Kidney epithelial cell (primary cell): Measurements from ENCODE around the gene STUB1. TPM values are rescaled to one million over a fixed set of nuclear protein-coding genes. Genes with fewer than 3 reads are reported as not detected.

Source experiments
- DNase-seq: peaks from one replicate; pipeline ENCODE4 v3.0.0-alpha.2; 2010; ENCODE audit warnings: low read depth
- H3K27me3 ChIP-seq: 2 replicates; pipeline ENCODE4 v1.6.0; 2011; ENCODE audit warnings: low read length; ENCODE audit not compliant: control insufficient read depth, insufficient read depth
- H3K36me3 ChIP-seq: 2 replicates; pipeline ENCODE4 v1.5.1; 2011; ENCODE audit warnings: low read length; ENCODE audit not compliant: control insufficient read depth, insufficient read depth
- H3K4me3 ChIP-seq: 2 replicates; pipeline ENCODE4 v1.5.1; 2011; ENCODE audit warnings: low read depth, mild to moderate bottlenecking, control low read depth, low read length
- CTCF ChIP-seq: IDR thresholded peaks from 2 replicates; pipeline ENCODE4 v1.5.1; 2011; ENCODE audit warnings: mild to moderate bottlenecking, moderate library complexity, low read length, control low read depth, inconsistent platforms; ENCODE audit not compliant: insufficient read depth, poor library complexity, severe bottlenecking
- total RNA-seq: library from RNA; depleted of rRNA; stranded (reverse); fragments of >200 nt; gene quantifications from 2 replicates; pipeline ENCODE4 v1.2.3, GENCODE V29; 2015

The STUB1 gene
- total RNA-seq, 1 donor from 2014 or later = 133 TPM

GRCh38 chr16:667113-667779, 13.0 kb upstream of the STUB1 start:
- Histone ChIP-seq H3K4me3 (no peak overlapping the region), H3K27me3 (no peaks in the 10 kb centered on the region), H3K36me3 (no peaks in the 10 kb centered on the region)
- DNase-seq = no peak
- no peak for TF ChIP-seq CTCF

GRCh38 chr16:667780-668518, 12.3 kb upstream of the STUB1 start, which contains the start of gene RHOT2:
TSS of gene RHOT2 (plus strand) at chr16:668132. CDS start at chr16:668200, 68 bp downstream.
- Histone ChIP-seq H3K36me3 (no peaks in the 10 kb centered on the region), H3K27me3 (no peaks in the 10 kb centered on the region), H3K4me3 (peak within 1 kb of the TSS; percentile 100)
- peak; percentile 19 for TF ChIP-seq CTCF
- peak; percentile 42 for DNase-seq

- Histone ChIP-seq H3K36me3 (no peaks in the 10 kb centered on the region), H3K4me3 (peak overlapping the region; percentile 100), H3K27me3 (no peaks in the 10 kb centered on the region)
- no peak for TF ChIP-seq CTCF
- no peak for DNase-seq
Measured at GRCh38 chr16:668519-669171, 11.6 kb upstream of the STUB1 start.

GRCh38 chr16:669666-670065, 10.5 kb upstream of the STUB1 start:
- no peaks in the 10 kb centered on the region for H3K27me3 ChIP-seq
- TF ChIP-seq CTCF = no peak
- H3K4me3 ChIP-seq = no peak overlapping the region
- H3K36me3 ChIP-seq = no peaks in the 10 kb centered on the region
- DNase-seq = no peak

- no peak for DNase-seq
- Histone ChIP-seq H3K36me3 (no peaks in the 10 kb centered on the region), H3K4me3 (no peak overlapping the region), H3K27me3 (peaks cover 2% of the 10 kb centered on the region)
- no peak for TF ChIP-seq CTCF
Measured at GRCh38 chr16:670485-671352, 9.5 kb upstream of the STUB1 start.
